Endothelial cell of umbilical vein (primary cell): ENCODE results near the gene CPNE5. TPM values are rescaled to one million over a fixed set of nuclear protein-coding genes. Genes with fewer than 3 reads are reported as not detected.

Experiments used
- BruUV-seq: library from RNA; stranded (reverse); fragments of 400-500 nt; replicated peaks from 2 replicates; lab custom pipeline; 2021; lab: Mats Ljungman, UMichigan
- CTCF ChIA-PET: fragments of 300-600, 350-600 bp; sonication (Branson Sonifier 250); formaldehyde crosslinking; loops from one replicate; lab custom pipeline; 2021; ENCODE audit warnings: antibody characterized with exemption, inconsistent platforms; lab: Charles Lee
- POLR2A ChIA-PET: fragments of 300-600, 350-600 bp; sonication (Branson Sonifier 250); formaldehyde crosslinking; loops from one replicate; lab custom pipeline; 2021; ENCODE audit warnings: antibody characterized with exemption, inconsistent platforms; lab: Charles Lee
- DNase-seq: peaks from one replicate; pipeline ENCODE4 v3.0.0-alpha.2; 2011; ENCODE audit warnings: low read depth, low spot score
- FAIRE-seq: peaks from 2 replicates; lab custom pipeline; 2011; peaks lifted over from hg19 to GRCh38; lab: Jason Lieb, UNC
- H2AFZ ChIP-seq: 2 replicates; pipeline ENCODE4 v1.6.0; 2012; ENCODE audit warnings: low read depth, low read length, control low read depth, inconsistent platforms
- H3K27ac ChIP-seq: 2 replicates; pipeline ENCODE4 v1.5.1; 2011; ENCODE audit warnings: low read depth, mild to moderate bottlenecking, control low read depth, low read length, moderate library complexity; ENCODE audit not compliant: insufficient read depth
- H3K27me3 ChIP-seq, 2 experiments: 2 replicates each; pipeline versions ENCODE4 v1.6.0 to v1.6.1; 2011; ENCODE audit warnings: low read length in 2 of 2, mixed read lengths in 1 of 2; ENCODE audit not compliant: control insufficient read depth in 2 of 2, insufficient read depth in 2 of 2
- H3K36me3 ChIP-seq, 2 experiments: 2 replicates in 1 of 2; 3 replicates in 1 of 2; pipeline ENCODE4 v1.5.1; 2011; ENCODE audit warnings: low read length in 2 of 2, mild to moderate bottlenecking in 1 of 2, moderate library complexity in 1 of 2; ENCODE audit not compliant: control insufficient read depth in 2 of 2, insufficient read depth in 2 of 2; ENCODE audit errors: extremely low read depth in 1 of 2
- H3K4me1 ChIP-seq: 3 replicates; pipeline ENCODE4 v1.5.1; 2011; ENCODE audit warnings: mild to moderate bottlenecking, low read length; ENCODE audit not compliant: control insufficient read depth, insufficient read depth; ENCODE audit errors: extremely low read depth
- H3K4me2 ChIP-seq: 2 replicates; pipeline ENCODE4 v1.6.1; 2011; ENCODE audit warnings: low read length, control low read depth, mixed read lengths; ENCODE audit not compliant: insufficient read depth
- H3K4me3 ChIP-seq, 3 experiments: fragments of 200-600 bp in 1 of 3; sonication (generic), shearing (Covaris generic) in 1 of 3; replicated peaks in 1 of 3; 2 replicates each; pipeline ENCODE4 v1.5.1; 2011 to 2016; ENCODE audit warnings: control low read depth in 3 of 3, low read length in 3 of 3, mild to moderate bottlenecking in 2 of 3, inconsistent platforms in 1 of 3, low read depth in 1 of 3, moderate library complexity in 1 of 3; ENCODE audit not compliant: insufficient read depth in 1 of 3
- H3K79me2 ChIP-seq: 2 replicates; pipeline ENCODE4 v1.6.0; 2012; ENCODE audit warnings: low read length, inconsistent platforms; ENCODE audit not compliant: control insufficient read depth, insufficient read depth
- H3K9ac ChIP-seq: replicated peaks from 2 replicates; pipeline ENCODE3; 2011; ENCODE audit warnings: low read length, control low read depth; ENCODE audit not compliant: insufficient read depth; ENCODE audit errors: extremely low read depth
- H3K9me1 ChIP-seq: replicated peaks from 3 replicates; pipeline ENCODE4 v1.6.0; 2011; ENCODE audit warnings: mild to moderate bottlenecking, low read length; ENCODE audit not compliant: control insufficient read depth, insufficient read depth; ENCODE audit errors: extremely low read depth
- H3K9me3 ChIP-seq: replicated peaks from 2 replicates; pipeline ENCODE4 v1.5.1; 2012; ENCODE audit warnings: low read length, inconsistent platforms; ENCODE audit not compliant: control insufficient read depth, insufficient read depth
- H4K20me1 ChIP-seq: replicated peaks from 2 replicates; pipeline ENCODE3; 2011; ENCODE audit warnings: mild to moderate bottlenecking, low read length; ENCODE audit not compliant: control insufficient read depth, insufficient read depth; ENCODE audit errors: extremely low read depth
- EZH2 ChIP-seq: IDR thresholded peaks from 2 replicates; pipeline ENCODE4 v1.6.1; 2012; ENCODE audit warnings: borderline replicate concordance, low read depth, mild to moderate bottlenecking, moderate library complexity, low read length, inconsistent platforms; ENCODE audit not compliant: severe bottlenecking
- FOS ChIP-seq: IDR thresholded peaks from 2 replicates; pipeline ENCODE4 v1.6.1; 2011; ENCODE audit warnings: mild to moderate bottlenecking, low read length, moderate library complexity, borderline replicate concordance; ENCODE audit not compliant: insufficient read depth
- GATA2 ChIP-seq: IDR thresholded peaks from 2 replicates; pipeline ENCODE4 v1.7.0; 2011; ENCODE audit warnings: low read depth, mild to moderate bottlenecking, moderate library complexity, mixed read lengths, low read length; ENCODE audit not compliant: insufficient read length, insufficient read depth
- JUN ChIP-seq: IDR thresholded peaks from 2 replicates; pipeline ENCODE4 v1.6.1; 2011; ENCODE audit warnings: borderline replicate concordance, low read depth; ENCODE audit not compliant: insufficient read length, insufficient read depth
- MYC ChIP-seq: IDR thresholded peaks from one replicate; pipeline ENCODE4 v1.6.1; 2011; ENCODE audit warnings: mild to moderate bottlenecking, low read depth, low read length
- POLR2A ChIP-seq: IDR thresholded peaks from 2 replicates; pipeline ENCODE4 v1.6.1; 2012; ENCODE audit warnings: low read depth, mild to moderate bottlenecking, control low read depth, low read length
- POLR2AphosphoS5 ChIP-seq: IDR thresholded peaks from 2 replicates; pipeline ENCODE4 v1.6.1; 2012; ENCODE audit warnings: low read depth, mild to moderate bottlenecking, control low read depth, low read length, moderate library complexity; ENCODE audit not compliant: insufficient read depth
- dilution Hi-C: fragments of 300-500 bp; cut with MboI; formaldehyde crosslinking; loops from one replicate; pipeline ENCODE4 v1.15.0; 2019; ENCODE audit warnings: low sequenced_read_pairs; ENCODE audit not compliant: extremely low pct_ligation_motif_present
- intact Hi-C: fragments of 100-400 bp; cut with micrococcal nuclease; formaldehyde crosslinking; loops from one replicate; pipeline ENCODE4 v1.10.0; 2022
- polyA plus RNA-seq, 4 experiments: library from polyadenylated mRNA; depleted of rRNA in 3 of 4; stranded (reverse) in 3 of 4; unstranded in 1 of 4; fragments of >200 nt; gene quantifications; 2 replicates each; pipeline versions ENCODE4 v1.2.1 to v1.2.3, GENCODE V29; 2011 to 2012; ENCODE audit warnings: missing spikeins in 1 of 4
- total RNA-seq: library from RNA; stranded (reverse); gene quantifications from 2 replicates; pipeline ENCODE4 v1.2.3, GENCODE V29; 2021
- TF ChIP-seq, protein P1 (sequence below): IDR thresholded peaks from 2 replicates; pipeline ENCODE4 v1.6.1; 2011; ENCODE audit not compliant: insufficient read depth, insufficient read length
- TF ChIP-seq, protein P2 (sequence below), 2 donors: IDR thresholded peaks; 1 replicate in 1 of 2; 2 replicates in 1 of 2; pipeline ENCODE4 v1.5.1; 2011; ENCODE audit warnings: low read length in 2 of 2, mild to moderate bottlenecking in 2 of 2, moderate library complexity in 2 of 2, control low read depth in 1 of 2, inconsistent platforms in 1 of 2, low read depth in 1 of 2; ENCODE audit not compliant: insufficient read depth in 1 of 2; ENCODE audit errors: extremely low read depth in 1 of 2

The CPNE5 gene
- total and polyA plus RNA-seq, 2 donors (not counting 3 experiments of a cell fraction or from before 2014, with no cell fraction given), result 18.8 to 49.4 TPM

GRCh38 chr6:36834576-36835341 lies 4.5 kb downstream of the CPNE5 start:
- H3K27ac ChIP-seq, result no peak overlapping the region
- DNase-seq, result no peak
- intact Hi-C loops (no loop called here), dilution Hi-C loops (no loop called here)
- peaks cover 0 to 8% of the 10 kb centered on the region in 2 experiments for H3K36me3 ChIP-seq
- no peak for FAIRE-seq
- no peak overlapping the region for H3K4me3 ChIP-seq
- no peak overlapping the region for H3K9ac ChIP-seq
- H3K4me2 ChIP-seq, result no peak overlapping the region
- no peaks in the 10 kb centered on the region for H3K27me3 ChIP-seq
- TF ChIP-seq POLR2AphosphoS5 (no peak), MYC (no peak), POLR2A (no peak), GATA2 (no peak), JUN (no peak), FOS (no peak), EZH2 (no peak)
- TF ChIP-seq, protein P1, sequence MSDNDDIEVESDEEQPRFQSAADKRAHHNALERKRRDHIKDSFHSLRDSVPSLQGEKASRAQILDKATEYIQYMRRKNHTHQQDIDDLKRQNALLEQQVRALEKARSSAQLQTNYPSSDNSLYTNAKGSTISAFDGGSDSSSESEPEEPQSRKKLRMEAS, result no peak
- TF ChIP-seq, protein P2, sequence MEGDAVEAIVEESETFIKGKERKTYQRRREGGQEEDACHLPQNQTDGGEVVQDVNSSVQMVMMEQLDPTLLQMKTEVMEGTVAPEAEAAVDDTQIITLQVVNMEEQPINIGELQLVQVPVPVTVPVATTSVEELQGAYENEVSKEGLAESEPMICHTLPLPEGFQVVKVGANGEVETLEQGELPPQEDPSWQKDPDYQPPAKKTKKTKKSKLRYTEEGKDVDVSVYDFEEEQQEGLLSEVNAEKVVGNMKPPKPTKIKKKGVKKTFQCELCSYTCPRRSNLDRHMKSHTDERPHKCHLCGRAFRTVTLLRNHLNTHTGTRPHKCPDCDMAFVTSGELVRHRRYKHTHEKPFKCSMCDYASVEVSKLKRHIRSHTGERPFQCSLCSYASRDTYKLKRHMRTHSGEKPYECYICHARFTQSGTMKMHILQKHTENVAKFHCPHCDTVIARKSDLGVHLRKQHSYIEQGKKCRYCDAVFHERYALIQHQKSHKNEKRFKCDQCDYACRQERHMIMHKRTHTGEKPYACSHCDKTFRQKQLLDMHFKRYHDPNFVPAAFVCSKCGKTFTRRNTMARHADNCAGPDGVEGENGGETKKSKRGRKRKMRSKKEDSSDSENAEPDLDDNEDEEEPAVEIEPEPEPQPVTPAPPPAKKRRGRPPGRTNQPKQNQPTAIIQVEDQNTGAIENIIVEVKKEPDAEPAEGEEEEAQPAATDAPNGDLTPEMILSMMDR (IDR thresholded peaks at IDR 0.05; ENCODE audit: extremely low read depth in 1 of 2, insufficient read depth in 1 of 2, low read depth in 1 of 2, low read length in 2 of 2), result no peak
- POLR2A ChIA-PET, result interaction anchor here (0.9 kb wide), 1 partner anchor 156 kb away, joined by 5 read pairs; the partner anchor contains the start of gene CDKN1A
- H3K4me1 ChIP-seq, result peaks cover 21% of the 10 kb centered on the region
- no peaks in the 10 kb centered on the region for H3K9me3 ChIP-seq
- H2AFZ ChIP-seq, result no peak overlapping the region
- H3K79me2 ChIP-seq, result no peaks in the 10 kb centered on the region
- BruUV-seq, result no TSS peak
- no peaks in the 10 kb centered on the region for H4K20me1 ChIP-seq
- H3K9me1 ChIP-seq, result no peaks in the 10 kb centered on the region
- CTCF ChIA-PET, result interaction anchor here (0.8 to 3.8 kb wide), 8 partner anchors 9 to 69 kb away, joined by 3 to 24 read pairs (median 4); no protein-coding TSS in a partner anchor
